Activated CD4-positive, alpha-beta T cell treated with anti-CD3 and anti-CD28 coated beads, Interleukin-2, amount 50 U/mL, for 1 hour (primary cell): ENCODE measurements around the gene LRG1.

Experiments
- DNase-seq: peaks from one replicate; pipeline ENCODE4 v3.0.0-alpha.2; 2020

The LRG1 gene, protein sequence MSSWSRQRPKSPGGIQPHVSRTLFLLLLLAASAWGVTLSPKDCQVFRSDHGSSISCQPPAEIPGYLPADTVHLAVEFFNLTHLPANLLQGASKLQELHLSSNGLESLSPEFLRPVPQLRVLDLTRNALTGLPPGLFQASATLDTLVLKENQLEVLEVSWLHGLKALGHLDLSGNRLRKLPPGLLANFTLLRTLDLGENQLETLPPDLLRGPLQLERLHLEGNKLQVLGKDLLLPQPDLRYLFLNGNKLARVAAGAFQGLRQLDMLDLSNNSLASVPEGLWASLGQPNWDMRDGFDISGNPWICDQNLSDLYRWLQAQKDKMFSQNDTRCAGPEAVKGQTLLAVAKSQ

DNA sequence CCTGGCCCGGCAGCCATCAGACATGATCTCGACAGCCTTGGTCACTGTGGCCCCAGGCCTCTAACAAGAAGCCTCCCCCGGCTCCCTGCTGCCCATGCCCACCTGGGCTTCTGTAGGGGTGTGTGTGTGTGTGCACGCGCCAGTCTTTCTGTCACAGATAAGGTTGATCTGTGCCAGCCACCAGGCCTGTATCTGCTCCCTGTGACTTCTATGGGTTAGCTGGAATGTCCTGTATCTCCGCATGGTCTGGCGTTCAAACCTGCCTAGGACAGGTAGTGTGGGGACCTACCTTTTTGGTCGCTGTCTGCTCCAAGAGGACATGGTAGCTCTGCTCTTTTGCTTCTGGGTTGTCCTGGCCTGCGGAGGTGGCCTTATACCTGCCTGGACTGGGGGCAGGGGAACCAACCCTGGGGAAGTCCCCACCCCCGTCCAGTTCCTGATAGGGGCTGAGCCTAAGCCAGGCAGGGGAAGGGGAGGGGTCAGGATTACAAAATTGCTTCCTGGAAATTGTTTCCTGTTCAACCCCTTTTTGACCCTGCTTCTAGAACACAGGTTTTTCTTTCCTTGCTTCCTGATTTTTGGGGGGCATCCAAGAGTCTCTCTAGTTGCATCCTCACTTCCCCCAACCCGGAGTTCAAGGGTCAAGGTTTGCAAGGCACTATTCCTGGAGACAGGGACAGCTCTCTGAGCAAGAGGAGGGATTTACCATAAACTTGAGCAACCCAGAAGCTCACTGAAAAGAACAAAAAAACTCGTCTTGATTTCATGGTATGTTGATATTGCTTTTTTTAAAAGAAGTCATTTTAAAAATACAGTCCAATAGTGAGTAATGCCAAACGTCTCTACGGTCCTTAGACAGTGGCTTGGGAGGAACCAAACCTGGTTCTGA lies at the start of gene LRG1:
LRG1 (minus strand) TSS at position 344 of the 889 bp plus-strand sequence; CDS start at position 321, 23 bp downstream.
- DNase-seq: no peak

DNA sequence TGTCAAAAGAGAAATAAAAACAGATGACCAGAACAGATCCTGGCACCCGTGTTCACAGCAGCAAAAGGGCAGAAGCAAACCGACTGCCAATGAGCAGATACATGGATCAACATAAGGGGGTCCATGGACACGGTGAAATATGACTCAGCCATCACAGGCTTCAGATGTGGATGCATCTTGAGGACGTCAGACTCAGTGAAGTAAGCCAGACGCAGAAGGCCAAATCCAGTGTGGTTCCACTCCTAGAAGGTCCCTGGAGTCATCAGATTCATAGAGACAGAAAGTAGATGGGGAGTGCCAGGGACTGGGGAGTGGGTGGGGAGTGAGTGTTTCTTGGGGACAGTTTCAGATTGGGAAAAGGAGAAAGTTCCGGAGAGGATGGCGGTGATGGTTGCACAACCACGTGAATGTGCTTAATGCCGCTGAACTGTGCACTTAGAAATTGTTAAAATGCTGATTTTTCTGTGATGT lies 48.5 kb upstream of the LRG1 start:
- no peak for DNase-seq

GRCh38 chr19:4587527-4587926 lies 47.7 kb upstream of the LRG1 start:
- DNase-seq: no peak

- no peak for DNase-seq
Measured at GRCh38 chr19:4586691-4587090, 46.9 kb upstream of the LRG1 start.

DNA sequence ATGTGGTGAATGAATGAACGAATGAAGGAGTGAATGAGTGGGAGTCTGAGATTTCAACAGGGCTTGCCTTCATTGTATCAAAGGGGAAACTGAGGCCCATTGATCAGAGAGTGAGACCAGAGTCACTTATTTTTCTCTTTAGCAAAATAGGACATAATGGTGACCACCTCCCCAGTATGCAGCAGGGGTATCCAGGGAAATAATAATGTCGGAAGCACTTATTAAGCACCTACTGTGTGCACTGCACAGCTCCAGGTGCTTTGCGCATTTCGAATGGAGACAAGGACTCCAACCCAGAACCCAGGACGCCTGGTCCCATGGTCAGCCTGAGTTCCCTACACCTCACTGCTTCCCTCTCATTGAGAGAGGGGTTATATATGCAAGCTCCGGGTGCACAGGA lies 46.4 kb upstream of the LRG1 start:
- no peak for DNase-seq

GRCh38 chr19:4585556-4585955 lies 45.7 kb upstream of the LRG1 start:
- no peak for DNase-seq

- no peak for DNase-seq
Measured at GRCh38 chr19:4584670-4585460, 45.0 kb upstream of the LRG1 start.

- DNase-seq: no peak
Measured at GRCh38 chr19:4583961-4584669, 44.3 kb upstream of the LRG1 start.

- DNase-seq: no peak
Measured at GRCh38 chr19:4582980-4583842, 43.4 kb upstream of the LRG1 start.

- DNase-seq: no peak
Measured at GRCh38 chr19:4581666-4582553, 42.1 kb upstream of the LRG1 start.

- DNase-seq: no peak
Measured at GRCh38 chr19:4580961-4581665, 41.3 kb upstream of the LRG1 start.

- no peak for DNase-seq
Measured at GRCh38 chr19:4580021-4580901, 40.4 kb upstream of the LRG1 start.

GRCh38 chr19:4579389-4579788 lies 39.6 kb upstream of the LRG1 start:
- DNase-seq: no peak

DNA sequence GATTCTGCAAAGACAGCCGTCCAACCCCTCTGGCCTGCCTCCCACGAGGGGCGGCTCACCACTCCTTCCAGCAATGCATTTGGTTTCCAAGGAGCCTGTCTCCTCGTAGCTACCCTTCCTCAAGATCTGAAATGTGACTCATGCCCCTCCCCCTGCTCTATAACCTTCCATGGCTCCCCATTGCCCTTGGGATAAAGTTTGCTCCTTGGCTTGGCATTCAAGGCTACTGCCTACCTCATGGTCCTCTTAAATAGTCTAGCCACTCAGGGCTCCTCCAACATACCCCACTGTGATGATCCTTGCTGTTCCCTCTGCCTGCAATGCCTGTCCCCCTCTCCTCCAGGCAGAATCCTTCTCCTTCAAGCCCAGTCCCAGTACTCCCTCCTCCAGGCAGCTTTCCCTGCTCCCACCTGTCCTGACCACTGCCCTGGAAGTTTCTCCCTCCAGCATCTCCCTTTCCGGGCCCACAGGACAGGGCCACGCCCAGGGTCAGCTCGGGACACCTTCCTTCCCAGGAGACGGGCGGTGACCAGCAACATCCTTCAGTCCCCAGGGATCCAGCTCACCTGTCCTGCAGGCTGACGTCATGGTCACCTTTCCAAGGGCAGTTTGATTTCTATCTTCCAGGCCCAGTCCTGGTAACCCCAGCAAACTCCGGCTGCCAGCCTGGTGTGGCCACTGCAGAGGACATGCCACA lies 38.9 kb upstream of the LRG1 start:
- no peak for DNase-seq

DNA sequence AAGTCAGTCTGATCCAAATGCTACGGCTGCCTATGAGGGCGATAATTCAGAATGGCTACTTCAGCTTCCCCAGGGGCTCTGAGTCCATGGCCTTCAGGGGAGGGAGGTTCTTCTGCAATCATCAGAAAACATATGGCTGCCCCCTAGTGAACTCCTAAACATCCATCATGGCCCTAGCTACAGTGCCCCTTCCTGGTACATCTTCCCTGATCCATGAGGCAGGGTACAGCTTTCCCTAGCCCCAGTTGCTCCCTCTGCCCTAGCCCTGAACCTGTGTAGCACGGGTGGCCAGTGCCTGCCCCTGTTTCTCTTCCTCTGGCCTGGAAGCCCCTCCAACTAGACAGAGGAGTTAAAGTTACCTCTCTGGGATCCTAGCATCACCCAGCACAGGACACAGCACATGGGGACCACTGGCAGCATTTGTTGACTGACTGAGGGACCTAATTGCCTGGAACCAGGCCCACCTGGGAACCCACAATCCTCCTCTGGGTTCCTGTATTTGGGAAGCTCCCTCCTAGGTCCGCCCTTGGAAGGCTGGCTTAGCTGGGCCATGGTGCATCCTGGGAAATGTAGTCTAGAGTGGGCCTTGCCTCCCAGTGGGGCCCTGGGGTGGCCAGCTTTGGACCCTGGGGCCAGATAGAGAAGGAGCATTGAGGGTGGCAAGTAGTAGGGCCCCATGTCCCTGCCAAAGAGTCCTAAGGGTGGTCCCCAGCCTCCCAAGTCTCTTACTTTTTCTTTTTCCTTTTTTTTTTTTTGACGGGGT lies 37.4 kb upstream of the LRG1 start:
- DNase-seq: no peak

GRCh38 chr19:4576016-4576933 lies 36.4 kb upstream of the LRG1 start:
- peak; percentile 67 for DNase-seq
